IMR-90 (cell line): ENCODE results near the gene NOVA2. TPM values are rescaled to one million over a fixed set of nuclear protein-coding genes. Genes with fewer than 3 reads are reported as not detected.
A peak's percentile ranks its signal among the peaks of the same experiment; 100 is the strongest.

Experiments used
- ATAC-seq: fragments of 200-7000 bp; cut with Tn5 transposase; 2 replicates; pipeline ENCODE4 v1.9.1; 2020; ENCODE audit warnings: low read depth, mild to moderate bottlenecking, moderate library complexity
- BruUV-seq: library from RNA; stranded (reverse); fragments of 400-500 nt; replicated peaks from 2 replicates; lab custom pipeline; 2021; lab: Mats Ljungman, UMichigan
- CTCF ChIA-PET: fragments of 300-600 bp; formaldehyde crosslinking; extraction: SDS; loops from one replicate; lab custom pipeline; 2021; ENCODE audit warnings: antibody characterized with exemption; lab: Yijun Ruan, JAX
- POLR2A ChIA-PET: fragments of 300-600 bp; sonication (Branson Sonifier 250); formaldehyde crosslinking; loops from one replicate; lab custom pipeline; 2022; ENCODE audit warnings: antibody characterized with exemption; ENCODE audit not compliant: unreplicated experiment; lab: Charles Lee
- DNase-seq: peaks from one replicate; pipeline ENCODE4 v3.0.0; 2013
- H2AFZ ChIP-seq: replicated peaks from 2 replicates; pipeline ENCODE3; 2013; ENCODE audit warnings: low read length, mild to moderate bottlenecking; ENCODE audit not compliant: poor library complexity
- H2AK5ac ChIP-seq: 2 replicates; pipeline ENCODE4 v1.6.1; 2013; ENCODE audit warnings: low read depth, low read length, inconsistent platforms
- H2AK9ac ChIP-seq: replicated peaks from 2 replicates; pipeline ENCODE3; 2013; ENCODE audit warnings: mild to moderate bottlenecking, low read depth, low read length, moderate library complexity; ENCODE audit not compliant: poor library complexity
- H2BK120ac ChIP-seq: 2 replicates; pipeline ENCODE4 v1.6.1; 2013; ENCODE audit warnings: low read depth, low read length, inconsistent platforms
- H2BK15ac ChIP-seq: 3 replicates; pipeline ENCODE4 v1.6.1; 2013; ENCODE audit warnings: low read depth, low read length, inconsistent platforms
- H2BK20ac ChIP-seq: 2 replicates; pipeline ENCODE4 v1.6.1; 2013; ENCODE audit warnings: low read depth, mild to moderate bottlenecking, inconsistent platforms, low read length, moderate library complexity
- H2BK5ac ChIP-seq: 2 replicates; pipeline ENCODE4 v1.6.1; 2013; ENCODE audit warnings: mild to moderate bottlenecking, low read depth, low read length, inconsistent platforms; ENCODE audit not compliant: poor library complexity, severe bottlenecking
- H3K14ac ChIP-seq: replicated peaks from 2 replicates; pipeline ENCODE4 v1.6.1; 2013; ENCODE audit warnings: low read depth, low read length, inconsistent platforms
- H3K18ac ChIP-seq: 2 replicates; pipeline ENCODE4 v1.6.1; 2013; ENCODE audit warnings: low read depth, low read length, control low read depth
- H3K23ac ChIP-seq: 2 replicates; pipeline ENCODE4 v1.6.1; 2013; ENCODE audit warnings: low read depth, low read length, inconsistent platforms
- H3K27ac ChIP-seq: 2 replicates; pipeline ENCODE4 v1.5.1; 2013; ENCODE audit warnings: mild to moderate bottlenecking, control low read depth, low read length; ENCODE audit not compliant: insufficient read depth
- H3K27me3 ChIP-seq: 2 replicates; pipeline ENCODE4 v1.6.1; 2013; ENCODE audit warnings: low read length; ENCODE audit not compliant: control insufficient read depth, insufficient read depth
- H3K36me3 ChIP-seq: 2 replicates; pipeline ENCODE4 v1.6.1; 2013; ENCODE audit warnings: low read length, mixed read lengths; ENCODE audit not compliant: control insufficient read depth, insufficient read depth
- H3K4ac ChIP-seq: 2 replicates; pipeline ENCODE4 v1.6.1; 2013; ENCODE audit warnings: low read depth, low read length, inconsistent platforms
- H3K4me1 ChIP-seq: 2 replicates; pipeline ENCODE4 v1.6.1; 2013; ENCODE audit warnings: low read length, mixed read lengths; ENCODE audit not compliant: control insufficient read depth, insufficient read depth
- H3K4me2 ChIP-seq: 2 replicates; pipeline ENCODE4 v1.6.1; 2013; ENCODE audit warnings: low read depth, mild to moderate bottlenecking, control low read depth, low read length, moderate library complexity
- H3K4me3 ChIP-seq: 2 replicates; pipeline ENCODE4 v1.5.1; 2013; ENCODE audit warnings: low read depth, mild to moderate bottlenecking, control low read depth, low read length, moderate library complexity; ENCODE audit not compliant: insufficient read depth
- H3K56ac ChIP-seq: 2 replicates; pipeline ENCODE4 v1.6.1; 2013; ENCODE audit warnings: low read length, inconsistent platforms; ENCODE audit not compliant: insufficient read depth; ENCODE audit errors: extremely low read depth
- H3K79me1 ChIP-seq, 2 experiments: 2 replicates each; pipeline ENCODE4 v1.6.1; 2013; ENCODE audit warnings: low read length in 2 of 2, inconsistent platforms in 1 of 2, low read depth in 1 of 2
- H3K9ac ChIP-seq: 2 replicates; pipeline ENCODE4 v1.6.1; 2013; ENCODE audit warnings: low read depth, low read length, control low read depth
- H3K9me1 ChIP-seq: 2 replicates; pipeline ENCODE4 v1.6.1; 2013; ENCODE audit warnings: low read length, inconsistent platforms; ENCODE audit not compliant: insufficient read depth
- H3K9me3 ChIP-seq: 2 replicates; pipeline ENCODE4 v1.6.1; 2013; ENCODE audit warnings: low read length; ENCODE audit not compliant: control insufficient read depth, insufficient read depth
- H4K20me1 ChIP-seq: 2 replicates; pipeline ENCODE4 v1.6.1; 2013; ENCODE audit warnings: low read length, inconsistent platforms; ENCODE audit not compliant: insufficient read depth
- H4K5ac ChIP-seq: 2 replicates; pipeline ENCODE4 v1.6.1; 2013; ENCODE audit warnings: mild to moderate bottlenecking, low read depth, low read length, control low read depth
- H4K8ac ChIP-seq, 2 experiments: 2 replicates each; pipeline ENCODE4 v1.6.1; 2013; ENCODE audit warnings: low read depth in 2 of 2, low read length in 2 of 2, control low read depth in 1 of 2, inconsistent platforms in 1 of 2
- H4K91ac ChIP-seq: 2 replicates; pipeline ENCODE4 v1.6.1; 2013; ENCODE audit warnings: low read depth, low read length, inconsistent platforms; ENCODE audit not compliant: insufficient read depth
- BHLHE40 ChIP-seq: fragments of 150-350 bp; IDR thresholded peaks from 2 replicates; pipeline ENCODE4 v1.6.1; 2016; ENCODE audit warnings: mild to moderate bottlenecking, low read depth, low read length
- FOS ChIP-seq: fragments of 150-350 bp; IDR thresholded peaks from 2 replicates; pipeline ENCODE4 v1.6.1; 2016; ENCODE audit warnings: low read depth, low read length
- MXI1 ChIP-seq: IDR thresholded peaks from 2 replicates; pipeline ENCODE4 v1.6.1; 2012; ENCODE audit warnings: low read depth, mild to moderate bottlenecking, low read length, moderate library complexity, borderline replicate concordance
- RAD21 ChIP-seq: IDR thresholded peaks from 2 replicates; pipeline ENCODE4 v1.6.1; 2012; ENCODE audit warnings: low read length, improper control_type of control experiment
- WGBS, 2 experiments: methylation state at CpG; one replicate each; pipeline versions ENCODE4 v1.1.5 to v1.1.7; 2013; ENCODE audit warnings: missing lambda C conversion rate in 2 of 2; ENCODE audit not compliant: insufficient read length in 1 of 2; ENCODE audit errors: extremely low coverage in 2 of 2; 5-methylcytosine and 5-hydroxymethylcytosine counted together
- dilution Hi-C: fragments of 300-500 bp; cut with HindIII; formaldehyde crosslinking; loops from one replicate; pipeline ENCODE4 v1.14.3; 2018; ENCODE audit warnings: low sequenced_read_pairs; ENCODE audit not compliant: unreplicated experiment
- in situ Hi-C: fragments of 300-500 bp; cut with MboI; formaldehyde crosslinking; loops from 3 replicates; pipeline ENCODE4 v1.14.3; 2019; ENCODE audit warnings: low sequenced_read_pairs, inconsistent platforms, mixed read lengths
- intact Hi-C: fragments of 100-400 bp; cut with micrococcal nuclease; formaldehyde crosslinking; loops from 2 replicates; pipeline ENCODE4 v1.10.0; 2022
- polyA plus RNA-seq, 3 experiments: library from polyadenylated mRNA; depleted of rRNA; stranded (reverse); fragments of >200 nt; gene quantifications; 2 replicates each; pipeline ENCODE4 v1.2.3, GENCODE V29; 2012; ENCODE audit warnings: low replicate concordance in 1 of 3
- total RNA-seq: library from RNA; depleted of rRNA; stranded (reverse); fragments of >200 nt; gene quantifications from 2 replicates; pipeline ENCODE4 v1.2.3, GENCODE V29; 2012
- TF ChIP-seq, protein P1 (sequence below): fragments of 150-350 bp; IDR thresholded peaks from 2 replicates; pipeline ENCODE4 v1.6.1; 2017; ENCODE audit warnings: mild to moderate bottlenecking, antibody characterized with exemption, low read length, low read depth

The NOVA2 gene
- total and polyA plus RNA-seq, 2 of the 4 experiments (the other 2 are of a cell fraction): 0.03 TPM; not detected in 1

DNA sequence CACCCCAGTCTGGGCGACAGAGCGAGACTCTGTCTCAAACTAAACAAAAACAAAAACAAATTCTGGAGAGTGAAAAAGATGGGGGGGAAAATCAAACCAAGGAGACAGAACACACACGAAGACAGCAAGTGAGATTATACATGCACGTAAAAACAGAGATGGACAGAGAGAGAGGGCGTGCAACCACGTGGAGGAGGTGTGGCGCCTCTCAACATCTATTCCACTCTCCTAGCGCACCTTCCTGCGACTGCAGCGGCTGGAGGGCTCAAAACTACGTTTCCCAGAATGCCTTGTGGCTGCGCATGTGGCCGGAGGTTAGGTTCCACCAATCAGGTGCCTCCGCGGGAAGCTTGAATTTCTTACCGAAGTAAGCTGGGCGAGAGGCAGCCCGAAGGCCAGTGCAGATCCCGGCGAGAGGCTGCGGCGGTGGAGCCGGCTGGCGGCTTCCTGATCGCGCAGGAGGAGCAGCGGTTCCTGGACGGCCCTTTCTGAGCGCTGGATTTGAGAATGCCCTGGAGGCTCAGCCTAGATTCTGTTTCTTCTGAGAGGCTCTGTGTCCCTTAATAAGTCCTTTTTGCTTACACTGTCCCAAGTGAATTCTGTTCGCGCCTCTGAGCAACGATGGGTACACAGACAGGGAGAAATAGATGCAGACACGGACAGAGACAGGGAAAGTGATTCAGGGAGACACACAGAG, 46.0 kb downstream of the NOVA2 start:
- peak; percentile 84 for DNase-seq
- 0 out of 2 replicates have a peak overlapping the region, but pooled peaks have one; percentile 7 for H2AK5ac ChIP-seq
- WGBS, 2 experiments: 7% methylated on average over 19 of the region's 33 CpGs; no CpG with 5 or more reads in 1 of the 2 experiments
- H2BK20ac ChIP-seq: no peak overlapping the region
- no peak overlapping the region for H3K23ac ChIP-seq
- dilution Hi-C loops (no loop called here), intact Hi-C loops (loop anchor here (10.0 kb wide), 1 partner anchor 67 kb away; the partner anchor contains the start of gene CCDC61), in situ Hi-C loops (no loop called here)
- H4K5ac ChIP-seq: no peak overlapping the region
- no peaks in the 10 kb centered on the region for H3K4me1 ChIP-seq
- no peak overlapping the region; the same call in 1 of the 2 replicates for H3K27ac ChIP-seq
- peak overlapping the region; percentile 31 for H3K4me2 ChIP-seq
- no peak overlapping the region for H3K4me3 ChIP-seq
- no peak overlapping the region for H2BK120ac ChIP-seq
- peak overlapping the region; percentile 59 for H2AFZ ChIP-seq
- BruUV-seq: no TSS peak
- no peaks in the 10 kb centered on the region for H3K9me3 ChIP-seq
- H3K79me1 ChIP-seq: no peaks in the 10 kb centered on the region
- H3K14ac ChIP-seq: 0 out of 2 replicates have a peak overlapping the region, but pooled peaks have one; percentile 1
- H3K4ac ChIP-seq: peak overlapping the region; percentile 52; the same call in 1 of the 2 replicates
- no peak overlapping the region for H3K18ac ChIP-seq
- H2BK15ac ChIP-seq: no peak overlapping the region
- H4K20me1 ChIP-seq: no peaks in the 10 kb centered on the region
- 0 out of 2 replicates have a peak overlapping the region, but pooled peaks have one; percentile 45 for H3K56ac ChIP-seq
- H4K91ac ChIP-seq: no peak overlapping the region
- peak; percentile 69; the same call in 1 of the 2 replicates for TF ChIP-seq MXI1
- no peak for TF ChIP-seq BHLHE40
- peak; percentile 47; the same call in 1 of the 2 replicates for TF ChIP-seq FOS
- TF ChIP-seq, protein P1, sequence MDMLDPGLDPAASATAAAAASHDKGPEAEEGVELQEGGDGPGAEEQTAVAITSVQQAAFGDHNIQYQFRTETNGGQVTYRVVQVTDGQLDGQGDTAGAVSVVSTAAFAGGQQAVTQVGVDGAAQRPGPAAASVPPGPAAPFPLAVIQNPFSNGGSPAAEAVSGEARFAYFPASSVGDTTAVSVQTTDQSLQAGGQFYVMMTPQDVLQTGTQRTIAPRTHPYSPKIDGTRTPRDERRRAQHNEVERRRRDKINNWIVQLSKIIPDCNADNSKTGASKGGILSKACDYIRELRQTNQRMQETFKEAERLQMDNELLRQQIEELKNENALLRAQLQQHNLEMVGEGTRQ: peak; percentile 95
- no peak for TF ChIP-seq RAD21
- no peak overlapping the region for H2BK5ac ChIP-seq
- ChIA-PET POLR2A (no interaction called here), CTCF (no interaction called here)
- peak overlapping the region; percentile 31 to 33; a peak in 2 of 4 replicates for H4K8ac ChIP-seq
- no peak overlapping the region for H2AK9ac ChIP-seq
- peaks cover 12% of the 10 kb centered on the region for H3K27me3 ChIP-seq
- H3K9me1 ChIP-seq: no peaks in the 10 kb centered on the region
- no peaks in the 10 kb centered on the region for H3K36me3 ChIP-seq
- peak; percentile 99 for ATAC-seq
- H3K9ac ChIP-seq: no peak overlapping the region
